OCI-LY3 (cell line): ENCODE data around the gene CTNNBIP1.

Experiments used
- EZH2phosphoT487 ChIP-seq: fragments of 200-600 bp; shearing (Covaris generic); IDR thresholded peaks from 2 replicates; pipeline ENCODE4 v1.6.1; 2018; ENCODE audit warnings: antibody characterized with exemption, mixed run types, low read depth
- TF ChIP-seq, protein P1 (sequence below): fragments of 200-600, 300-600 bp; sonication (generic); IDR thresholded peaks from 2 replicates; pipeline ENCODE4 v1.5.1; 2014; ENCODE audit warnings: antibody characterized with exemption, low read length, low read depth

DNA sequence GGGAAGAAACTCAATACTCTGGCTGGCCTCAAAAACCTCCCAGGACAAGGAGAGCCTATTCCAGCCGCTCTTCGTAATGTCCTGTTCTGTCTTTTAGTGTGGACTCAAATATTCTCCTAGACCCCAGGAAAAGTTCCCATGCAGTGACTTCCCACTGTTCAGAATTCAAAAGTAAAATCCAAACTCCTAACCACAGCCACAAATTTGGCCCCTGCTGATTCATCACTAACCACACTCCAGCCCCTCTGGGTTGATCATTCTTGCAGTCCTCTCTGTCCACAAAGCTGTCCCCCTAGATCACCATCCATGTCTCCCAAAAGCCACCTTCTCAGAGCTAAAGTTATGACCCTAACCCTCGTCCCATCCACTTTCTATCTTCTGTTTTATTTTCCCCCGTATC is 5.1 kb downstream of the CTNNBIP1 start:
- TF ChIP-seq, protein P1, sequence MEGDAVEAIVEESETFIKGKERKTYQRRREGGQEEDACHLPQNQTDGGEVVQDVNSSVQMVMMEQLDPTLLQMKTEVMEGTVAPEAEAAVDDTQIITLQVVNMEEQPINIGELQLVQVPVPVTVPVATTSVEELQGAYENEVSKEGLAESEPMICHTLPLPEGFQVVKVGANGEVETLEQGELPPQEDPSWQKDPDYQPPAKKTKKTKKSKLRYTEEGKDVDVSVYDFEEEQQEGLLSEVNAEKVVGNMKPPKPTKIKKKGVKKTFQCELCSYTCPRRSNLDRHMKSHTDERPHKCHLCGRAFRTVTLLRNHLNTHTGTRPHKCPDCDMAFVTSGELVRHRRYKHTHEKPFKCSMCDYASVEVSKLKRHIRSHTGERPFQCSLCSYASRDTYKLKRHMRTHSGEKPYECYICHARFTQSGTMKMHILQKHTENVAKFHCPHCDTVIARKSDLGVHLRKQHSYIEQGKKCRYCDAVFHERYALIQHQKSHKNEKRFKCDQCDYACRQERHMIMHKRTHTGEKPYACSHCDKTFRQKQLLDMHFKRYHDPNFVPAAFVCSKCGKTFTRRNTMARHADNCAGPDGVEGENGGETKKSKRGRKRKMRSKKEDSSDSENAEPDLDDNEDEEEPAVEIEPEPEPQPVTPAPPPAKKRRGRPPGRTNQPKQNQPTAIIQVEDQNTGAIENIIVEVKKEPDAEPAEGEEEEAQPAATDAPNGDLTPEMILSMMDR: no peak
- no peak for TF ChIP-seq EZH2phosphoT487
